SK-N-SH (cell line): ENCODE measurements around the gene NYNRIN. TPM values are rescaled to one million over a fixed set of nuclear protein-coding genes. Genes with fewer than 3 reads are reported as not detected.
A peak's percentile ranks its signal among the peaks of the same experiment; 100 is the strongest.

Experiments
- ELF1 ChIP-seq: IDR thresholded peaks from 2 replicates; pipeline ENCODE4 v1.4.0; 2012
- FOSL2 ChIP-seq: IDR thresholded peaks from 2 replicates; pipeline ENCODE4 v1.4.0; 2012; ENCODE audit warnings: low read depth, mild to moderate bottlenecking, moderate library complexity, borderline replicate concordance
- GABPA ChIP-seq: IDR thresholded peaks from 2 replicates; pipeline ENCODE4 v1.4.0; 2012; ENCODE audit warnings: low read depth, mild to moderate bottlenecking
- IRF3 ChIP-seq: fragments of 150-350 bp; IDR thresholded peaks from 2 replicates; pipeline ENCODE4 v1.6.1; 2016; ENCODE audit warnings: mild to moderate bottlenecking, low read depth, low read length
- JUND ChIP-seq: IDR thresholded peaks from 2 replicates; pipeline ENCODE4 v1.4.0; 2012
- MAX ChIP-seq: IDR thresholded peaks from 2 replicates; pipeline ENCODE4 v1.4.0; 2012; ENCODE audit warnings: low read depth
- MXI1 ChIP-seq: IDR thresholded peaks from 2 replicates; pipeline ENCODE4 v1.6.1; 2012; ENCODE audit warnings: mild to moderate bottlenecking, low read depth, low read length, improper control_type of control experiment
- NFIC ChIP-seq: IDR thresholded peaks from 2 replicates; pipeline ENCODE4 v1.4.0; 2012; ENCODE audit warnings: borderline replicate concordance
- NRF1 ChIP-seq: IDR thresholded peaks from 2 replicates; pipeline ENCODE4 v1.6.1; 2012; ENCODE audit warnings: low read depth, mild to moderate bottlenecking, low read length
- RAD21 ChIP-seq: IDR thresholded peaks from 2 replicates; pipeline ENCODE4 v1.6.1; 2012; ENCODE audit warnings: mild to moderate bottlenecking, low read length
- RCOR1 ChIP-seq: fragments of 150-350 bp; IDR thresholded peaks from 2 replicates; pipeline ENCODE4 v1.6.1; 2017; ENCODE audit warnings: antibody characterized with exemption, low read length
- RFX5 ChIP-seq: IDR thresholded peaks from 2 replicates; pipeline ENCODE4 v1.6.1; 2012; ENCODE audit warnings: mild to moderate bottlenecking, improper control_type of control experiment, low read length
- RXRA ChIP-seq: IDR thresholded peaks from 2 replicates; pipeline ENCODE4 v1.4.0; 2012; ENCODE audit warnings: low read depth, mild to moderate bottlenecking, borderline replicate concordance
- SMC3 ChIP-seq: IDR thresholded peaks from 2 replicates; pipeline ENCODE4 v1.6.1; 2012; ENCODE audit warnings: low read depth, low read length, improper control_type of control experiment
- USF2 ChIP-seq: fragments of 150-350 bp; IDR thresholded peaks from 2 replicates; pipeline ENCODE4 v1.6.1; 2017; ENCODE audit warnings: antibody characterized with exemption, low read length, low read depth, borderline replicate concordance
- ZBTB33 ChIP-seq: IDR thresholded peaks from 2 replicates; pipeline ENCODE4 v1.4.0; 2012; ENCODE audit warnings: low read depth, borderline replicate concordance
- polyA plus RNA-seq, 3 experiments: library from polyadenylated mRNA; depleted of rRNA; stranded (reverse); fragments of >200 nt; gene quantifications; 2 replicates each; pipeline ENCODE4 v1.2.3, GENCODE V29; 2012
- TF ChIP-seq, protein P1 (sequence below): fragments of 200-600 bp; sonication (generic); IDR thresholded peaks from 2 replicates; pipeline ENCODE4 v1.6.1; 2017; ENCODE audit warnings: antibody characterized with exemption, mild to moderate bottlenecking, moderate library complexity
- TF ChIP-seq, protein P2 (sequence below): IDR thresholded peaks from 2 replicates; pipeline ENCODE4 v1.6.1; 2012; ENCODE audit warnings: mild to moderate bottlenecking, low read depth, low read length, moderate library complexity

The NYNRIN gene
- polyA plus RNA-seq, 1 of the 3 experiments (the other 2 are of a cell fraction) = 4.8 TPM

GRCh38 chr14:24365600-24366412, 33.0 kb upstream of the NYNRIN start (continued):
- TF ChIP-seq, protein P1, sequence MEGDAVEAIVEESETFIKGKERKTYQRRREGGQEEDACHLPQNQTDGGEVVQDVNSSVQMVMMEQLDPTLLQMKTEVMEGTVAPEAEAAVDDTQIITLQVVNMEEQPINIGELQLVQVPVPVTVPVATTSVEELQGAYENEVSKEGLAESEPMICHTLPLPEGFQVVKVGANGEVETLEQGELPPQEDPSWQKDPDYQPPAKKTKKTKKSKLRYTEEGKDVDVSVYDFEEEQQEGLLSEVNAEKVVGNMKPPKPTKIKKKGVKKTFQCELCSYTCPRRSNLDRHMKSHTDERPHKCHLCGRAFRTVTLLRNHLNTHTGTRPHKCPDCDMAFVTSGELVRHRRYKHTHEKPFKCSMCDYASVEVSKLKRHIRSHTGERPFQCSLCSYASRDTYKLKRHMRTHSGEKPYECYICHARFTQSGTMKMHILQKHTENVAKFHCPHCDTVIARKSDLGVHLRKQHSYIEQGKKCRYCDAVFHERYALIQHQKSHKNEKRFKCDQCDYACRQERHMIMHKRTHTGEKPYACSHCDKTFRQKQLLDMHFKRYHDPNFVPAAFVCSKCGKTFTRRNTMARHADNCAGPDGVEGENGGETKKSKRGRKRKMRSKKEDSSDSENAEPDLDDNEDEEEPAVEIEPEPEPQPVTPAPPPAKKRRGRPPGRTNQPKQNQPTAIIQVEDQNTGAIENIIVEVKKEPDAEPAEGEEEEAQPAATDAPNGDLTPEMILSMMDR = peak; percentile 93
- TF ChIP-seq USF2 = no peak
- peak; percentile 35; the same call in 1 of the 2 replicates for TF ChIP-seq MAX
- TF ChIP-seq RXRA = no peak; the same call in 1 of the 2 replicates
- peak; percentile 94 for TF ChIP-seq SMC3
- TF ChIP-seq ELF1 = no peak
- peak; percentile 19; the same call in 1 of the 2 replicates for TF ChIP-seq NRF1
- peak; percentile 59; the same call in 1 of the 2 replicates for TF ChIP-seq MXI1
- no peak for TF ChIP-seq NFIC
- TF ChIP-seq, protein P2, sequence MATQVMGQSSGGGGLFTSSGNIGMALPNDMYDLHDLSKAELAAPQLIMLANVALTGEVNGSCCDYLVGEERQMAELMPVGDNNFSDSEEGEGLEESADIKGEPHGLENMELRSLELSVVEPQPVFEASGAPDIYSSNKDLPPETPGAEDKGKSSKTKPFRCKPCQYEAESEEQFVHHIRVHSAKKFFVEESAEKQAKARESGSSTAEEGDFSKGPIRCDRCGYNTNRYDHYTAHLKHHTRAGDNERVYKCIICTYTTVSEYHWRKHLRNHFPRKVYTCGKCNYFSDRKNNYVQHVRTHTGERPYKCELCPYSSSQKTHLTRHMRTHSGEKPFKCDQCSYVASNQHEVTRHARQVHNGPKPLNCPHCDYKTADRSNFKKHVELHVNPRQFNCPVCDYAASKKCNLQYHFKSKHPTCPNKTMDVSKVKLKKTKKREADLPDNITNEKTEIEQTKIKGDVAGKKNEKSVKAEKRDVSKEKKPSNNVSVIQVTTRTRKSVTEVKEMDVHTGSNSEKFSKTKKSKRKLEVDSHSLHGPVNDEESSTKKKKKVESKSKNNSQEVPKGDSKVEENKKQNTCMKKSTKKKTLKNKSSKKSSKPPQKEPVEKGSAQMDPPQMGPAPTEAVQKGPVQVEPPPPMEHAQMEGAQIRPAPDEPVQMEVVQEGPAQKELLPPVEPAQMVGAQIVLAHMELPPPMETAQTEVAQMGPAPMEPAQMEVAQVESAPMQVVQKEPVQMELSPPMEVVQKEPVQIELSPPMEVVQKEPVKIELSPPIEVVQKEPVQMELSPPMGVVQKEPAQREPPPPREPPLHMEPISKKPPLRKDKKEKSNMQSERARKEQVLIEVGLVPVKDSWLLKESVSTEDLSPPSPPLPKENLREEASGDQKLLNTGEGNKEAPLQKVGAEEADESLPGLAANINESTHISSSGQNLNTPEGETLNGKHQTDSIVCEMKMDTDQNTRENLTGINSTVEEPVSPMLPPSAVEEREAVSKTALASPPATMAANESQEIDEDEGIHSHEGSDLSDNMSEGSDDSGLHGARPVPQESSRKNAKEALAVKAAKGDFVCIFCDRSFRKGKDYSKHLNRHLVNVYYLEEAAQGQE = no peak
- TF ChIP-seq ZBTB33 = no peak
- no peak for TF ChIP-seq GABPA
- no peak for TF ChIP-seq IRF3
- TF ChIP-seq RAD21 = peak; percentile 81
- peak; percentile 5; the same call in 1 of the 2 replicates for TF ChIP-seq FOSL2
- no peak for TF ChIP-seq JUND
- TF ChIP-seq RFX5 = no peak
- 0 out of 2 replicates have a peak, but pooled peaks have one; percentile 52 for TF ChIP-seq RCOR1
